HUES64 (cell line): Measurements from ENCODE around the gene WWP2.
"Not testable (repeated sequence)": the region's sequence is repeated elsewhere in the genome, so short reads cannot be mapped to it uniquely, and the experiment has no call there.

Experiments used
- H3K27ac ChIP-seq: 2 replicates; pipeline ENCODE4 v1.7.0; 2013; ENCODE audit warnings: low read depth, low read length, inconsistent platforms
- H3K27me3 ChIP-seq: 2 replicates; pipeline ENCODE4 v1.6.1; 2013; ENCODE audit warnings: mild to moderate bottlenecking, low read length; ENCODE audit not compliant: insufficient read depth
- H3K36me3 ChIP-seq: 2 replicates; pipeline ENCODE4 v1.6.1; 2013; ENCODE audit warnings: mild to moderate bottlenecking, low read length; ENCODE audit not compliant: insufficient read depth
- H3K4me1 ChIP-seq: 2 replicates; pipeline ENCODE4 v1.6.1; 2013; ENCODE audit warnings: mild to moderate bottlenecking, low read length, moderate library complexity; ENCODE audit not compliant: insufficient read depth
- H3K4me3 ChIP-seq: 2 replicates; pipeline ENCODE4 v1.5.1; 2013; ENCODE audit warnings: mild to moderate bottlenecking, low read length, moderate library complexity
- H3K9ac ChIP-seq: 2 replicates; pipeline ENCODE4 v1.6.1; 2013; ENCODE audit warnings: mild to moderate bottlenecking, low read depth, low read length
- H3K9me3 ChIP-seq: 2 replicates; pipeline ENCODE4 v1.6.1; 2013; ENCODE audit warnings: low read depth, low read length; ENCODE audit not compliant: insufficient read depth
- WGBS: fragments of 150-250, 120-280 bp; methylation state at CpG from one replicate; pipeline ENCODE4 v1.1.7; 2013; ENCODE audit warnings: missing lambda C conversion rate; 5-methylcytosine and 5-hydroxymethylcytosine counted together

Gene WWP2

GRCh38 chr16:69747115-69747514 lies 15.0 kb upstream of the WWP2 start:
- Histone ChIP-seq H3K36me3 (peaks cover 99% of the 10 kb centered on the region), H3K9me3 (no peaks in the 10 kb centered on the region), H3K27ac (no peak overlapping the region), H3K4me1 (no peaks in the 10 kb centered on the region), H3K9ac (no peak overlapping the region), H3K27me3 (no peaks in the 10 kb centered on the region), H3K4me3 (no peak overlapping the region)
- WGBS, result 92% methylated on average over 8 of the region's 8 CpGs

- WGBS, result 96% methylated on average over 19 of the region's 20 CpGs
- Histone ChIP-seq H3K9me3 (no peaks in the 10 kb centered on the region), H3K36me3 (peaks cover 86% of the 10 kb centered on the region), H3K4me1 (no peaks in the 10 kb centered on the region), H3K27ac (no peak overlapping the region), H3K27me3 (no peaks in the 10 kb centered on the region), H3K9ac (no peak overlapping the region), H3K4me3 (no peak overlapping the region)
These were observed 13.3 kb upstream of the WWP2 start for GRCh38 chr16:69748694-69749345.

GRCh38 chr16:69754143-69754468 lies 8.0 kb upstream of the WWP2 start:
- WGBS, result 11% methylated on average over 4 of the region's 4 CpGs
- Histone ChIP-seq H3K9me3 (no peaks in the 10 kb centered on the region), H3K27ac (peak overlapping the region; percentile 60; the same call in 1 of the 2 replicates), H3K27me3 (no peaks in the 10 kb centered on the region), H3K36me3 (peaks cover 33% of the 10 kb centered on the region), H3K4me1 (no peaks in the 10 kb centered on the region), H3K9ac (peak overlapping the region; percentile 92), H3K4me3 (peak overlapping the region; percentile 87)

GRCh38 chr16:69754469-69755310 lies 7.4 kb upstream of the WWP2 start, which contains the start of gene NOB1:
Gene NOB1 (minus strand): TSS chr16:69754926. CDS start chr16:69754910, 16 bp downstream.
- peak within 1 kb of the TSS; percentile 87 for H3K4me3 ChIP-seq
- H3K36me3 ChIP-seq, result peaks cover 28% of the 10 kb centered on the region
- WGBS, result under 1% methylated on average over 58 of the region's 58 CpGs
- peak within 1 kb of the TSS; percentile 60 for H3K27ac ChIP-seq
- no peaks in the 10 kb centered on the region for H3K9me3 ChIP-seq
- peak within 1 kb of the TSS; percentile 92 for H3K9ac ChIP-seq
- H3K27me3 ChIP-seq, result no peaks in the 10 kb centered on the region
- no peaks in the 10 kb centered on the region for H3K4me1 ChIP-seq

- 92% methylated on average over 10 of the region's 10 CpGs for WGBS
- H3K27ac ChIP-seq, result no peak overlapping the region
- peaks cover 9% of the 10 kb centered on the region for H3K36me3 ChIP-seq
- no peak overlapping the region for H3K9ac ChIP-seq
- 0 out of 2 replicates have a peak, but pooled peaks cover 2% of the 10 kb centered on the region for H3K4me1 ChIP-seq
- no peak overlapping the region for H3K4me3 ChIP-seq
- H3K9me3 ChIP-seq, result no peaks in the 10 kb centered on the region
- no peaks in the 10 kb centered on the region for H3K27me3 ChIP-seq
These were observed 5.4 kb upstream of the WWP2 start for GRCh38 chr16:69756705-69757104.

GRCh38 chr16:69757375-69757774 lies 4.8 kb upstream of the WWP2 start:
- not testable (repeated sequence) for H3K4me1 ChIP-seq, H3K36me3 ChIP-seq, H3K9me3 ChIP-seq, H3K27ac ChIP-seq, H3K9ac ChIP-seq, H3K4me3 ChIP-seq, H3K27me3 ChIP-seq
- 92% methylated on average over 13 of the region's 13 CpGs for WGBS

- Histone ChIP-seq H3K36me3 (no peaks in the 10 kb centered on the region), H3K27ac (peak overlapping the region; percentile 76; the same call in 1 of the 2 replicates)
- WGBS, result 33% methylated on average over 14 of the region's 14 CpGs
These were observed 874 bp downstream of the WWP2 start for GRCh38 chr16:69762814-69763598.

GRCh38 chr16:69763599-69763942 lies 1.4 kb downstream of the WWP2 start:
- Histone ChIP-seq H3K27me3 (no peaks in the 10 kb centered on the region), H3K9ac (no peak overlapping the region), H3K9me3 (no peaks in the 10 kb centered on the region), H3K4me3 (peak overlapping the region; percentile 77; the same call in 1 of the 2 replicates), H3K4me1 (peaks cover 12% of the 10 kb centered on the region; the same call in 1 of the 2 replicates), H3K27ac (no peak overlapping the region), H3K36me3 (no peaks in the 10 kb centered on the region)
- WGBS, result 93% methylated on average over 5 of the region's 5 CpGs

More at GRCh38 chr16:69762814-69763598, 874 bp downstream of the WWP2 start:
- Histone ChIP-seq H3K4me3 (peak overlapping the region; percentile 77), H3K9me3 (no peaks in the 10 kb centered on the region), H3K27me3 (no peaks in the 10 kb centered on the region), H3K9ac (peak overlapping the region; percentile 78), H3K4me1 (peaks cover 12% of the 10 kb centered on the region; the same call in 1 of the 2 replicates)

GRCh38 chr16:69767459-69768229 lies 5.5 kb downstream of the WWP2 start:
- H3K9me3 ChIP-seq, result no peaks in the 10 kb centered on the region
- peaks cover 6% of the 10 kb centered on the region; the same call in 1 of the 2 replicates for H3K4me1 ChIP-seq
- H3K4me3 ChIP-seq, result no peak overlapping the region
- no peak overlapping the region for H3K9ac ChIP-seq
- WGBS, result 94% methylated on average over 5 of the region's 5 CpGs
- no peaks in the 10 kb centered on the region for H3K27me3 ChIP-seq
- H3K27ac ChIP-seq, result no peak overlapping the region
- no peaks in the 10 kb centered on the region for H3K36me3 ChIP-seq

- H3K4me1 ChIP-seq, result no peaks in the 10 kb centered on the region
- 92% methylated on average over 6 of the region's 6 CpGs for WGBS
- H3K27me3 ChIP-seq, result no peaks in the 10 kb centered on the region
- H3K27ac ChIP-seq, result no peak overlapping the region
- H3K9me3 ChIP-seq, result no peaks in the 10 kb centered on the region
- H3K4me3 ChIP-seq, result no peak overlapping the region
- H3K36me3 ChIP-seq, result no peaks in the 10 kb centered on the region
- no peak overlapping the region for H3K9ac ChIP-seq
These were observed 6.5 kb downstream of the WWP2 start for GRCh38 chr16:69768666-69769065.
